ENCODE measurements around the gene GALNT18.

GALNT18 gene

GRCh38 chr11:11531131-11531908, 90.5 kb downstream of the GALNT18 start:
- no peak for DNase-seq (ENCODE audit: low read depth)

- no peak for DNase-seq (ENCODE audit: low read depth)
Measured at GRCh38 chr11:11528986-11529385, 92.8 kb downstream of the GALNT18 start.

- DNase-seq (ENCODE audit: low read depth): no peak
Measured at GRCh38 chr11:11525283-11525682, 96.5 kb downstream of the GALNT18 start.

GRCh38 chr11:11524436-11525061, 97.3 kb downstream of the GALNT18 start:
- no peak for DNase-seq (ENCODE audit: low read depth)

GRCh38 chr11:11522591-11522990, 99.2 kb downstream of the GALNT18 start:
- DNase-seq (ENCODE audit: low read depth): no peak

- DNase-seq (ENCODE audit: low read depth): no peak
Measured at GRCh38 chr11:11521306-11522002, 100.4 kb downstream of the GALNT18 start.

GRCh38 chr11:11520231-11521015, 101.4 kb downstream of the GALNT18 start:
- DNase-seq (ENCODE audit: low read depth): no peak

- no peak for DNase-seq (ENCODE audit: low read depth)
Measured at GRCh38 chr11:11519184-11519583, 102.6 kb downstream of the GALNT18 start.

GRCh38 chr11:11514246-11514645, 107.6 kb downstream of the GALNT18 start:
- DNase-seq (ENCODE audit: low read depth): no peak

GRCh38 chr11:11513422-11513821, 108.4 kb downstream of the GALNT18 start:
- no peak for DNase-seq (ENCODE audit: low read depth)

- DNase-seq (ENCODE audit: low read depth): no peak
Measured at GRCh38 chr11:11512929-11513328, 108.9 kb downstream of the GALNT18 start.

GRCh38 chr11:11512502-11512901, 109.3 kb downstream of the GALNT18 start:
- no peak for DNase-seq (ENCODE audit: low read depth)

- DNase-seq (ENCODE audit: low read depth): no peak
Measured at GRCh38 chr11:11512090-11512489, 109.7 kb downstream of the GALNT18 start.

- no peak for DNase-seq (ENCODE audit: low read depth)
Measured at GRCh38 chr11:11510939-11511338, 110.9 kb downstream of the GALNT18 start.

- no peak for DNase-seq (ENCODE audit: low read depth)
Measured at GRCh38 chr11:11505692-11506091, 116.1 kb downstream of the GALNT18 start.

GRCh38 chr11:11505190-11505589, 116.6 kb downstream of the GALNT18 start:
- DNase-seq (ENCODE audit: low read depth): no peak

- no peak for DNase-seq (ENCODE audit: low read depth)
Measured at GRCh38 chr11:11504071-11504470, 117.7 kb downstream of the GALNT18 start.

- DNase-seq (ENCODE audit: low read depth): no peak
Measured at GRCh38 chr11:11502263-11502861, 119.4 kb downstream of the GALNT18 start.

GRCh38 chr11:11501546-11502262, 120.1 kb downstream of the GALNT18 start:
- DNase-seq (ENCODE audit: low read depth): no peak

GRCh38 chr11:11500744-11501487, 120.9 kb downstream of the GALNT18 start:
- DNase-seq (ENCODE audit: low read depth): no peak
